GM12891 (cell line): ENCODE data around the gene EIF2S2.
A peak's percentile ranks its signal among the peaks of the same experiment; 100 is the strongest.

Experiments used
- DNase-seq: peaks from one replicate; pipeline ENCODE4 v3.0.0; 2011; ENCODE audit warnings: low spot score; ENCODE audit not compliant: insufficient read length
- FAIRE-seq: peaks from 2 replicates; lab custom pipeline; 2011; peaks lifted over from hg19 to GRCh38; lab: Jason Lieb, UNC
- PAX5 ChIP-seq: IDR thresholded peaks from 2 replicates; pipeline ENCODE4 v1.6.1; 2011; ENCODE audit warnings: low read length, moderate library complexity, mild to moderate bottlenecking; ENCODE audit not compliant: insufficient read depth, severe bottlenecking
- POLR2A ChIP-seq: IDR thresholded peaks from 2 replicates; pipeline ENCODE4 v1.6.1; 2011; ENCODE audit warnings: low read depth, low read length, control low read depth
- POLR2AphosphoS5 ChIP-seq: IDR thresholded peaks from 2 replicates; pipeline ENCODE4 v1.6.1; 2011; ENCODE audit warnings: low read depth, low read length, control low read depth
- POU2F2 ChIP-seq: IDR thresholded peaks from 2 replicates; pipeline ENCODE4 v1.6.1; 2011; ENCODE audit warnings: low read depth, mild to moderate bottlenecking, control low read depth, low read length, moderate library complexity
- SPI1 ChIP-seq: IDR thresholded peaks from 2 replicates; pipeline ENCODE4 v1.6.1; 2011; ENCODE audit warnings: low read depth, low read length, control low read depth
- TAF1 ChIP-seq: IDR thresholded peaks from 2 replicates; pipeline ENCODE4 v1.6.1; 2011; ENCODE audit warnings: low read depth, low read length, control low read depth

Gene EIF2S2

GRCh38 chr20:34131491-34131890 is 19.4 kb upstream of the EIF2S2 start:
- no peak for DNase-seq
- FAIRE-seq = no peak
- TF ChIP-seq POLR2A (no peak), SPI1 (no peak), POLR2AphosphoS5 (no peak)

DNA sequence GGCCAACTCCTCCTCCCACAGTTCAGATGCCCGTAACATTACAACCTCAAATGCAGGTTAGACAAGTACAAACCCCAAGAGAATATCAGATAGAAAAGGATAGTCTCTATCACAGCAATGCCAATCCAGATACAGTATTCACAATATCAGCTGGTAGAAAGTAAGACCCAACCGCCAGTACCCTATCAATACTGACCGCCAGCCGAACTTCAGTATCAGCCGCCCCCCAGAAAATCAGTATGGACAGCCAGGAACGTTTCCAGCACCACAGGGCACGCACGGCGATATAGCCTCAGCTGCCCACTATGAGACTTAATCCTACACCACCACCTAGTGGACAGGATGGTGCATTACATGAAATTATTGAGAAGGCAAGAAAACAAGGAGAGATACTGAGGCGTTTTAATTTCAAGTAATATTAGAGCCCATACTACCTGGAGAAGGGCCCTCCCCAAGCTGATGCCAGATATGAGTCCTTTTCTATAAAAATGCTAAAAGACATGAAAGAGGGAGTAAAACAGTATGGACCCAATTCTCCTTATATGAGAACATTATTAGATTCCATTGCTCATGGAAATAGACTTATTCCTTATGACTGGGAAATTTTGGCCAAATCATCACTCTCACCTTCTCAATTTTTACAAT is 17.6 kb upstream of the EIF2S2 start:
- peak; percentile 55 for DNase-seq
- peak; percentile 90 for FAIRE-seq
- TF ChIP-seq POU2F2 (no peak), PAX5 (no peak), POLR2AphosphoS5 (no peak), TAF1 (no peak), SPI1 (no peak), POLR2A (no peak)

DNA sequence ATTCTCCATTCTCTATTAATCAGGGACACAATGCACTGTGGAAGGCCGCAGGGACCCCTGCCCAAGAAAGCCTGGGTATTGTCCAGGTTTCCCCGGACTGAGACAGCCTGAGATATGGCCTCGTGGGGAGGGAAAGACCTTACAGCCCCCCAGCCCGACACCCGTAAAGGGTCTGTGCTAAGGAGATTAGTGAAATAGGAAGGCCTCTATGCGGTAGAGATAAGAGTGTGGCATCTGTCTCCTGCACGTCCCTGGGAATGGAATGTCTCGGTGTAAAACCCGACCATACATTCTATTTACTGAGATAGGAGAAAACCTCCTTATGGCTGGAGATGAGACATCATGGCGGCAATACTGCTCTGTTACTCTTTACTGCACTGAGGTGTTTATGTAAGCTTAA is 15.7 kb upstream of the EIF2S2 start:
- TF ChIP-seq POLR2A (no peak), PAX5 (no peak), POLR2AphosphoS5 (no peak), SPI1 (no peak), POU2F2 (no peak), TAF1 (no peak)
- no peak for DNase-seq
- no peak for FAIRE-seq

- FAIRE-seq (peak; percentile 75), DNase-seq (peak; percentile 42)
- peak; percentile 99 for TF ChIP-seq SPI1
- no peak for TF ChIP-seq POU2F2
Measured at GRCh38 chr20:34124469-34125249, 12.6 kb upstream of the EIF2S2 start.

GRCh38 chr20:34123309-34123708 is 11.3 kb upstream of the EIF2S2 start:
- TF ChIP-seq TAF1 = no peak
- TF ChIP-seq SPI1 = no peak
- TF ChIP-seq POLR2A = no peak
- no peak for TF ChIP-seq POLR2AphosphoS5
- TF ChIP-seq PAX5 = no peak
- TF ChIP-seq POU2F2 = no peak
- DNase-seq (no peak), FAIRE-seq (no peak)

GRCh38 chr20:34122274-34122980 is 10.4 kb upstream of the EIF2S2 start:
- FAIRE-seq (no peak), DNase-seq (no peak)
- TF ChIP-seq POLR2A (no peak), PAX5 (no peak), TAF1 (no peak), POLR2AphosphoS5 (no peak), SPI1 (no peak), POU2F2 (no peak)

DNA sequence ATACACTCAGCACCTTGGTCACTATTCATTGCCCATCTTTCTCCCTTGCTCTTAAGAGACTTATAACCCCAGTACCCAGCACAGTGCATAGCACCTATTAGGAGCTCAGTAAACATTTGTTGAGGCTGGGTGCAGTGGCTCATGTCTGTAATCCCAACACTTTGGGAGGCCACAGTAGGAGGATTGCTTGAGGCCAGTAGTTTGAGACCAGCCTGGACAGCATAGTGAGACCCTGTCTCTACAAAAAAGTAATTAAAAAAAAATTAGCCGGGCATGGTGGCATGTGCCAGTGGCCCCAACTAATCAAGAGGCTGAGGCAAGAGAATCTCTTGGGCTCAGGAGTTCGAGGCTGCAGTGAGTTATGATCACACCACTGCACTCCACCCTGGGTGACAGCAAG is 8.2 kb upstream of the EIF2S2 start:
- no peak for FAIRE-seq
- DNase-seq = no peak
- TF ChIP-seq TAF1 = no peak
- no peak for TF ChIP-seq POLR2AphosphoS5
- TF ChIP-seq SPI1 = no peak
- no peak for TF ChIP-seq POLR2A
- TF ChIP-seq POU2F2 = no peak
- no peak for TF ChIP-seq PAX5

GRCh38 chr20:34115232-34115631 is 3.2 kb upstream of the EIF2S2 start:
- TF ChIP-seq POLR2AphosphoS5 (no peak), SPI1 (no peak), PAX5 (no peak), POU2F2 (no peak), TAF1 (no peak), POLR2A (no peak)
- FAIRE-seq (no peak), DNase-seq (no peak)

DNA sequence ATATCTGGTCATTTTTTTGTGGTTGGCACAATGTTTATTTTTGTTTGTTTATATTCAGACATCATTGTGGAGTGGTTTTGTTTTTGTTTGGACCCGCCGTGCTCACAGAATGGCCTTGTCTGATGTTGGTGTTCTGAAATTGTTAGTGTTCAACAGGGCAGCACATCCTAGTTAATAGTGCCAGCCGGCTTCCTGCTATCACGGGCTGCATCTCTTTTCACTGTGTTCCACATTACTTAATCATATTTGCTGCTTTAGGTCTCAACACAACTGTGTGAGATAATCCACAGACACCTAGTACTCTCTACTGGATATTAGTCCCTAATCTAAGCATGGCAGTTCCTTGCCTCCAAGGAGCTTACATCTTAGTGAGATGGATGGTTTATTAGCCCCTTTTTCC is 2.8 kb upstream of the EIF2S2 start:
- DNase-seq (no peak), FAIRE-seq (no peak)
- TF ChIP-seq POLR2AphosphoS5 (no peak), TAF1 (no peak), POU2F2 (no peak), PAX5 (no peak), POLR2A (no peak), SPI1 (no peak)
